ENCODE measurements around the gene CPAMD8.

DNA sequence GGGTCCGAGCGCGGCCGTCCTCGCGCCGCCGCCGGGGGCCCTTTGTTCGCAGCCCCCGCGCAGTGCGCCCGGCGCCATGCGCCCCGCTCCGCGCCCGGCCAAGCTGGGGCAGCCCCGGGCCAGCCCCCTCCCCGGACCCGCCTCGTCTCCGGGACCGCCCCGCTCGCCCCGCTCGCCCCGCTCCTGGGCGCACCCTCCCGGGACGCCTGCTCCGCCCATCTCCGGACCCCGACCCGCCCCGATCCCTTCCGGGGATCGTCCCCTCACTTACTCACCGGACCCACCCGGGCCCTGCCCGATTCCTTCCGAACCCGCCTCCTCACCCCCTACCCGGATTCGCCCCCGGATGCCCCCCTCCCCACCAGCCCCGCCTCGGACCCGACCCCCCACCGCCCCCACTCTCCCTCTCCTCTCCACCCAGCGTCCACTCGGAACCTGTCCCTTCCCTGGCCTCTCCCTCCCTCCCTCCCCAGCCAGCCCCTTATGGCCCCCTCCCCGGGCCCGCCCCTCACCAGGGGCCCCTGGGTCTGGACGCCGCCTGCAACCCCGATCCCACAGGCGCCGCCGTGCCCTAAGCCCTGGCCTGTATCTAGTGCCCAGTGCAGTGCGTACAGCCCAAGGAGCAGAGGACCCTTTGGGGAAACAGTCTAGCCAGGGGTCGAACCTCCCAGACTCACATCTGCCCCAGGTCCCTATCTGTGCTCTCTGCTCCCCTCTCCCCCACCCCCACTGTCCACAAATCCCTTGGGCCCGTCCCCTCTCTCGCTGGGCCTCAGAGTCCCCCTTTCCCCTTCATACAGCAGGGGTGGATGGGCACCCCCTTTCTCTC, at the start of gene CPAMD8:
- TF ChIP-seq, protein P1, sequence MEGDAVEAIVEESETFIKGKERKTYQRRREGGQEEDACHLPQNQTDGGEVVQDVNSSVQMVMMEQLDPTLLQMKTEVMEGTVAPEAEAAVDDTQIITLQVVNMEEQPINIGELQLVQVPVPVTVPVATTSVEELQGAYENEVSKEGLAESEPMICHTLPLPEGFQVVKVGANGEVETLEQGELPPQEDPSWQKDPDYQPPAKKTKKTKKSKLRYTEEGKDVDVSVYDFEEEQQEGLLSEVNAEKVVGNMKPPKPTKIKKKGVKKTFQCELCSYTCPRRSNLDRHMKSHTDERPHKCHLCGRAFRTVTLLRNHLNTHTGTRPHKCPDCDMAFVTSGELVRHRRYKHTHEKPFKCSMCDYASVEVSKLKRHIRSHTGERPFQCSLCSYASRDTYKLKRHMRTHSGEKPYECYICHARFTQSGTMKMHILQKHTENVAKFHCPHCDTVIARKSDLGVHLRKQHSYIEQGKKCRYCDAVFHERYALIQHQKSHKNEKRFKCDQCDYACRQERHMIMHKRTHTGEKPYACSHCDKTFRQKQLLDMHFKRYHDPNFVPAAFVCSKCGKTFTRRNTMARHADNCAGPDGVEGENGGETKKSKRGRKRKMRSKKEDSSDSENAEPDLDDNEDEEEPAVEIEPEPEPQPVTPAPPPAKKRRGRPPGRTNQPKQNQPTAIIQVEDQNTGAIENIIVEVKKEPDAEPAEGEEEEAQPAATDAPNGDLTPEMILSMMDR (IDR thresholded peaks at IDR 0.05) = no peak
- no peak for TF ChIP-seq EZH2 (IDR thresholded peaks at IDR 0.05; ENCODE audit: borderline replicate concordance, insufficient read depth, low read depth, low read length, poor library complexity, severe bottlenecking)
